Astrocyte of the spinal cord (primary cell): ENCODE data around the gene SLC22A23.
"Not testable (repeated sequence)": the region's sequence is repeated elsewhere in the genome, so short reads cannot be mapped to it uniquely, and the experiment has no call there.

Experiments used
- DNase-seq: peaks from one replicate; pipeline ENCODE4 v3.0.0; 2011; ENCODE audit warnings: low read depth, low spot score
- H3K4me3 ChIP-seq: 2 replicates; pipeline ENCODE4 v1.5.1; 2011; ENCODE audit warnings: low read depth, mild to moderate bottlenecking, low read length, moderate library complexity
- in situ Hi-C: cut with HindIII; loops from 2 replicates; pipeline ENCODE4 v1.10.0; 2017; ENCODE audit warnings: low sequenced_read_pairs
- TF ChIP-seq, protein P1 (sequence below): IDR thresholded peaks from 2 replicates; pipeline ENCODE4 v1.5.1; 2012; ENCODE audit warnings: low read depth, mild to moderate bottlenecking, low read length, inconsistent platforms

Gene SLC22A23

DNA sequence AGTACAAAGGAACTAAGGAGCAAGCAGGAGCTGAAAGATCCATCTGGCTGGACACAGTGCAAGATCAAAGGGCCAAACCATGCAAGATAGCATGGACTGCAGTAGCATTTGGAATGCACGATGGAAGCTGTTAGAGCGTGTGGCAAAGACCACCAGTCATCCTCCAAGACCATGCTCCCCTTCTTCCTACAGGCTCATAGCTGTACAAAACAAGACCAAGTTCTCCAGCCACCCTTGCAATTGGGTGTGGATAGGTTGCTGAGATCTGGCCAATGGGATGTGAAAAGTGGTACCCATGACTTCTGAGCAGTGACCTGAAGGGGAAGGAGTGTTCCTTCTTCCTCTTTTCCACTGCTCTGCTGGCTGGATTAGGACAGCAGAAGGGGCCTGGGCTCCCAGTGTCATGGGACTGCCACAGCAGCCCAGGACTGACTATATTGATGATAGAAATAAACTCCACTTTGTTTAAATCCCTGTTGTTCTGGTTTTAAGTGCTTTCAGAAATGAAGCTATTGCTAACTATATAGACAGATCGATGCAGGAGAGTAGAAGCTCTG, 64.9 kb downstream of the SLC22A23 start:
- TF ChIP-seq, protein P1, sequence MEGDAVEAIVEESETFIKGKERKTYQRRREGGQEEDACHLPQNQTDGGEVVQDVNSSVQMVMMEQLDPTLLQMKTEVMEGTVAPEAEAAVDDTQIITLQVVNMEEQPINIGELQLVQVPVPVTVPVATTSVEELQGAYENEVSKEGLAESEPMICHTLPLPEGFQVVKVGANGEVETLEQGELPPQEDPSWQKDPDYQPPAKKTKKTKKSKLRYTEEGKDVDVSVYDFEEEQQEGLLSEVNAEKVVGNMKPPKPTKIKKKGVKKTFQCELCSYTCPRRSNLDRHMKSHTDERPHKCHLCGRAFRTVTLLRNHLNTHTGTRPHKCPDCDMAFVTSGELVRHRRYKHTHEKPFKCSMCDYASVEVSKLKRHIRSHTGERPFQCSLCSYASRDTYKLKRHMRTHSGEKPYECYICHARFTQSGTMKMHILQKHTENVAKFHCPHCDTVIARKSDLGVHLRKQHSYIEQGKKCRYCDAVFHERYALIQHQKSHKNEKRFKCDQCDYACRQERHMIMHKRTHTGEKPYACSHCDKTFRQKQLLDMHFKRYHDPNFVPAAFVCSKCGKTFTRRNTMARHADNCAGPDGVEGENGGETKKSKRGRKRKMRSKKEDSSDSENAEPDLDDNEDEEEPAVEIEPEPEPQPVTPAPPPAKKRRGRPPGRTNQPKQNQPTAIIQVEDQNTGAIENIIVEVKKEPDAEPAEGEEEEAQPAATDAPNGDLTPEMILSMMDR = no peak
- in situ Hi-C loops = no loop called here
- DNase-seq = no peak
- no peak overlapping the region for H3K4me3 ChIP-seq

DNA sequence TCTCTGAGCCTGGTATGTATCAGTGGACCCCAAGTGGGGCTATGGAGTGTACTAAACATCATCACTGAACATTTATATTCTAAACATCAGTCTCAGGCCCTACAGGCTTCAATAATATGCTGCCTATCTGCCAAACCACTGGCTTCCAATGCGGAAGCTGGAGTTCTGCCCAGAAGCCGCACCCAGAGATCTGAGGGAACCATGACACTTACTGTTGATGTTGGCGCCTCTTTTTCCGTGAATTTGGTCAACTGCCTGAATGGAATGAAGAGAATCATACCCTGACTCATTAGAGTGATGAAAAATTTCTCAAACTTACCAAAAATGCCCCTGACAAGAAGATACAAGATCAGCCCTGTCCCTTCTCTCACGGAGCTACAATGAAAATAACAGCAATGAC, 66.2 kb downstream of the SLC22A23 start:
- TF ChIP-seq, protein P1 = no peak
- DNase-seq = peak; percentile 98
- in situ Hi-C loops = no loop called here
- H3K4me3 ChIP-seq = no peak overlapping the region

DNA sequence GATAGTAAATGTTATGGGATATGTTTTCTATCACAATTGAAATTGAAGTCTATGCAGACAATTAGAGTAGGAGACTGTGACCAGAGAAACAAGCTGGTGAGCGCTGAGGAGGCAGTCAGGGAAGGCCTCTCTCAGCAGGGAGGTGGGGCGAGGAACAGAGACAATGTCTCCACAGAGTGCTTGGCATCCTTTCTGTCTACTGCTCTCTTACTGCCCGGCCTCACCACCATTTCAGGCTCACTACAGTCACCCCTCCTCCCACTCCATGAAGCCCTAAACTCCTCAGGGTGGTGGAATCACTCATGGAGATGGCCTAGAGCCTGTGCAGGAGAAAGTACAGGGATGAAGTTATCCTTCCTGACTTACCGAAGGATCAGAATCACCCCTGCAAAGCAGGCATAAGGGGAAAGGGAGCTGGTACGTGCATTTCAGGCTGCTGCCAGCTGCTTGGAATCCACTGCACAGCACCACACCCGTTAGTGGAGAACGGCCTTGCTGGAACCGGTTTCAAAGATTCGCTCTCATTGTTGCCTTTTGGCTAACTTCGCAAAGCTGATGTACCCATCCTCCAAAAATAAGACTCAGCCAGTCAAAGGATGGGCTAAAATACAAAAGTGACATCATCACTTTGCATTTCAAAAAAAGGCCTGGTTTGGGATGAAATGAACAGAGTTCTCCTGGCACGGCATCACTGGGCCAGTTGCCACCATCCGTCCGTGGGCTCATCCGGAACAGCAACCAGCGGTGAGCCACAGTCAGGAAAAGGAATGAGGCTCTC, 67.3 kb downstream of the SLC22A23 start:
- no peak overlapping the region for H3K4me3 ChIP-seq
- in situ Hi-C loops = no loop called here
- DNase-seq = peak; percentile 89
- TF ChIP-seq, protein P1 = no peak

DNA sequence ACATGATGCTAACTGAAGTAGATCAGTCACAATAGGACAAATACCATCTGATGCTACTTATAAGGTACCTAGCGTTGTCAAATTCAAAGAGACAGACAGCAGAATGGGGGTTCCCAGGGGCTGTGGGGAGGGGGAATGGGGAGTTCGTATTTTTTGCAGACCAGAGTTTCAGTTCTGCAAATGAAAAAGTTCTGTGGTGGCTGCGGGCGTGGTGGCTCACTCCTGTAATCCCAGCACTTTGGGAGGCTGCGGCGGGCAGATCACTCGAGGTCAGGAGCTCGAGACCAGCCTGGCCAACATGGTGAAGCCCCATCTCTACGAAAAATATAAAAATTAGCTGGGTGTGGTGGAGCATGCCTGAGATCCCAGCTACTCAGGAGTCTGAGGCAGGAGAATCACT, 68.1 kb downstream of the SLC22A23 start:
- TF ChIP-seq, protein P1 = no peak
- DNase-seq = no peak
- in situ Hi-C loops = no loop called here
- H3K4me3 ChIP-seq = no peak overlapping the region

DNA sequence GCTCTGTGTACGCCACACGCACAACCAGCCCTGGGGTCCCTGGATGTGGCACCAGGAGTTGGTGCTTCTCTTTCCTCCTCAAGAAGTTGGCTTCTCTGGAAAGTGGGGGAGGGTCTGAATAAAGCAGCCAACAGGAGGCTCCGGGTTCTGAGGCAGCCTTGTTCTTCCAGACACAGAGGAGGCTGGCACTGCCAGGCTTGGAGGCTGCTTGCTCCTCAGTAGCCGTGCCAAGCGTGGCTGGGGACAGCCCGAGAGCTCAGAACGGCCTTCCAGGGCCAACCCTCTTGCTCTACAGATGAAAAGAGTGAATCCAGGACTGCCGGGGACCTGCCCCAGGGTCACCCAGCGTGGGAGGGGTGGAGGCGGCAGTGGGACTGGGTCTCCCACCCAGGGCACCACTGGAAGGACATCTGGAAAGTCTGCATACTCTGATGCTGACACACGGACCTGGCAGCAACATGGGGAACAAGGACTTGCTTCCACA, 70.4 kb downstream of the SLC22A23 start:
- no peak for DNase-seq
- TF ChIP-seq, protein P1 = no peak
- in situ Hi-C loops = no loop called here
- H3K4me3 ChIP-seq = no peak overlapping the region

DNA sequence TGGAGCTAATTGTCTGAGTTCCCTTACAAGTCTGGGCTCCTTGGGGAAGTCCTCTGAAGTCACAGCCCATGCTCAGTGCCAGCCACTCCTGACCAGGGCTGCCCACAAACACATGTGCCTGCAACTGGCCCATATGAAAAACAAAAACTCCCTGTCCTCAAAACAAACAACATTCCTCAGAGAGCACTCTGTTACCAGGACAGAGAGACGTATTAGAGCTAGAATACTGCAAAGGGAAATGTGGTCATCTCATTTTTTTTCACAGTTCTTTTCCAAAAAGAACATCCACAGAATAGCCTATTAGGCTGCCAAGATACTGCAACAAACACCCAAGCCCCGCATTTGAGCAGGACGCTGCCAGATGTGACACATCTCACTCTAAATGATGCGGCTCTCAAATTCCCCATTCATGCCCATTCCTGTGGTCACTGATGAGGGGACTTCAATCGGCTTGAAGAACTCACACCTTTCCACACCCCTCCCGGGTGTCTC, 71.1 kb downstream of the SLC22A23 start:
- H3K4me3 ChIP-seq = no peak overlapping the region
- TF ChIP-seq, protein P1 = no peak
- DNase-seq = peak; percentile 38
- in situ Hi-C loops = no loop called here

DNA sequence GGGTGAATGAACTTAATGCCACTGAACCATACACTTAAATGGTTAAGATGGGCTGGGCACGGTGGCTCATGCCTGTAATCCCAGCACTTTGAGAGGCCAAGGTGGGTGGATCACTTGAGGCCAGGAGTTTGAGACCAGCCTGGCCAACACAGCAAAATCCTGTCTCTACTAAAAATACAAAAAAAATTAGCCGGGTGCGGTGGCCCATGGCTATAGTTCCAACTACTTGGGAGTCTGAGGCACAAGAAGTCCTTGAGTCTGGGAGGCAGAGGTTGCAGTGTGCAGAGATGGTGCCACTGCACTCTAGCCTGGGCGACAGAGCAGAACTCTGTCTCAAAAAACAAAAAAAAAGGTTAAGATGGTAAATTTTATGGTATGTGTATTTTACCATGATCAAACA, 71.7 kb downstream of the SLC22A23 start:
- in situ Hi-C loops, H3K4me3 ChIP-seq, DNase-seq: not testable (repeated sequence)
